ENCODE results near the gene LGALS3BP. TPM values are rescaled to one million over a fixed set of nuclear protein-coding genes. Genes with fewer than 3 reads are reported as not detected.

The LGALS3BP gene
- total RNA-seq, 1 donor, result 457 TPM

DNA sequence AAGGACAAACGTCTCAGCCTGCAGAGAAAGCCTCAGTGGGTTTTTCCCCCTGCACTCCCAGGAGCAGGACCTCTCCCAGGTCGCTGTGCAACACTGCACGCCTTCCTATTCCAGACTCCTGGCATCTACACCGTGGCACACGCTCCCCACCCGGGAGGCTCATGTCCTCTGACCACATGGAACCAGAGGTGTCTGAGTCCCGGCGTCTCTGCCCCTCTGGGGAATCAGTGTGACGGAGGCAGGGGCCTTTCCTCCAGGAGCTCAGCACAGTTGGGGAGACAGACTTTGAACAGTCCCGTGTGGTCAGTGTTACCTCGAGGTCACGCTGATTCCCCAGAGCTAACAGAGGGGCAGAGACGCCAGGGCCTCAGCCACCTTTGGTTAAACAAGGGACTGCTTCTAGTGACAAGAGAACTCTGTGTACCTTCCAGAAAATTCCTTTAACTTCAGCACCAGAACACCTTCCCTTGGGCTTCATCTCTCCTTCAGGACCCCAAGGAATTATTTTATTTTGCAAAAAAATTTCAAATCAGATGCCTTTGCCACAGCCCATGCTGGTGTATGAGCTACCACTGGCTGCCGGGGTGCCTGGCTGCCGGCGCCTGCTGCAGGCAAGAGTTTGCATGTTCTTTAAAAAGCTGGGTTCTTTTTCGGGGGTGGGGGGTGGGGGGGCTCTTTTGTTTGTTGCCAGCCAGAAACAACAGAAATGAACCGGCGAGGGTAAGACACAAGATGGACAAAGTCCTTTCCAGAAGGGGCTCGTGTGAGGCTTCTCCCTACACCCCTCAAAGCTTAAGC is 23.3 kb upstream of the LGALS3BP start:
- H3K9me3 ChIP-seq (ENCODE audit: low read depth, low read length), result no peaks in the 10 kb centered on the region
- peaks cover 90% of the 10 kb centered on the region for H3K79me2 ChIP-seq (ENCODE audit: insufficient read depth, low read length)
- H3K27ac ChIP-seq (ENCODE audit: low read depth, low read length), result no peak overlapping the region
- no peak overlapping the region for H2AFZ ChIP-seq (ENCODE audit: low read length)
- peaks cover 11% of the 10 kb centered on the region for H3K4me1 ChIP-seq (ENCODE audit: insufficient read depth, low read length)
- H3K4me2 ChIP-seq (ENCODE audit: insufficient read depth, low read length), result no peak overlapping the region
- peak; percentile 41 for DNase-seq (ENCODE audit: insufficient read length, low spot score, missing footprints)
- H4K20me1 ChIP-seq (ENCODE audit: insufficient read depth, low read length), result peaks cover 68% of the 10 kb centered on the region
- H3K36me3 ChIP-seq (ENCODE audit: insufficient read depth, low read length), result peaks cover 2% of the 10 kb centered on the region
- no peak overlapping the region for H3K4me3 ChIP-seq (ENCODE audit: insufficient read depth, low read length)
- no peaks in the 10 kb centered on the region for H3K27me3 ChIP-seq (ENCODE audit: insufficient read depth, low read length)
- TF ChIP-seq, protein P1, sequence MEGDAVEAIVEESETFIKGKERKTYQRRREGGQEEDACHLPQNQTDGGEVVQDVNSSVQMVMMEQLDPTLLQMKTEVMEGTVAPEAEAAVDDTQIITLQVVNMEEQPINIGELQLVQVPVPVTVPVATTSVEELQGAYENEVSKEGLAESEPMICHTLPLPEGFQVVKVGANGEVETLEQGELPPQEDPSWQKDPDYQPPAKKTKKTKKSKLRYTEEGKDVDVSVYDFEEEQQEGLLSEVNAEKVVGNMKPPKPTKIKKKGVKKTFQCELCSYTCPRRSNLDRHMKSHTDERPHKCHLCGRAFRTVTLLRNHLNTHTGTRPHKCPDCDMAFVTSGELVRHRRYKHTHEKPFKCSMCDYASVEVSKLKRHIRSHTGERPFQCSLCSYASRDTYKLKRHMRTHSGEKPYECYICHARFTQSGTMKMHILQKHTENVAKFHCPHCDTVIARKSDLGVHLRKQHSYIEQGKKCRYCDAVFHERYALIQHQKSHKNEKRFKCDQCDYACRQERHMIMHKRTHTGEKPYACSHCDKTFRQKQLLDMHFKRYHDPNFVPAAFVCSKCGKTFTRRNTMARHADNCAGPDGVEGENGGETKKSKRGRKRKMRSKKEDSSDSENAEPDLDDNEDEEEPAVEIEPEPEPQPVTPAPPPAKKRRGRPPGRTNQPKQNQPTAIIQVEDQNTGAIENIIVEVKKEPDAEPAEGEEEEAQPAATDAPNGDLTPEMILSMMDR (IDR thresholded peaks at IDR 0.05; ENCODE audit: extremely low read depth, low read depth, low read length), result no peak

DNA sequence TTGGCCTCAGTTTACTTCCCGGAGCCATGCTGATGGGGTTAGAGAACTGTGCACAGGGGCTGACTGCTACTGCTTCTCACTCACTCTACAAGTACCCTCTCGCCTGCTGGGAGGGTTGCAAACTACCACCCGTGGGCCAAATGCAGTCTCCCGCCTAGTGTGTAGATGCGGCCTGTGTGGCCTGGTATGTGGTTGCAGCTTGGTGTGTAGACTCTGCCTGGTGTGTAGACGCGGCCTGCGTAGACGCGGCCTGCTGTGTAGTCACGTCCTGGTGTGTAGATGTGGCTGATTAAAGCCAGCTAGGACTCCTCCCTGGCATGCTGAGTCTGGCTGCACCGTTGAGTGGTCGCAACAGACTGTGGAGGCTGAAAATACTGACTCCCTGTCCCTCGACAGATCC is 22.6 kb upstream of the LGALS3BP start:
- H3K4me3 ChIP-seq (ENCODE audit: insufficient read depth, low read length), result no peak overlapping the region
- H3K4me2 ChIP-seq (ENCODE audit: insufficient read depth, low read length), result no peak overlapping the region
- no peaks in the 10 kb centered on the region for H3K27me3 ChIP-seq (ENCODE audit: insufficient read depth, low read length)
- no peak overlapping the region for H2AFZ ChIP-seq (ENCODE audit: low read length)
- H3K79me2 ChIP-seq (ENCODE audit: insufficient read depth, low read length), result peaks cover 90% of the 10 kb centered on the region
- TF ChIP-seq, protein P1 (IDR thresholded peaks at IDR 0.05; ENCODE audit: extremely low read depth, low read depth, low read length), result no peak
- H3K27ac ChIP-seq (ENCODE audit: low read depth, low read length), result no peak overlapping the region
- H3K4me1 ChIP-seq (ENCODE audit: insufficient read depth, low read length), result peaks cover 9% of the 10 kb centered on the region
- peaks cover 6% of the 10 kb centered on the region for H3K36me3 ChIP-seq (ENCODE audit: insufficient read depth, low read length)
- no peaks in the 10 kb centered on the region for H3K9me3 ChIP-seq (ENCODE audit: low read depth, low read length)
- peaks cover 64% of the 10 kb centered on the region for H4K20me1 ChIP-seq (ENCODE audit: insufficient read depth, low read length)
- peak; percentile 30 for DNase-seq (ENCODE audit: insufficient read length, low spot score, missing footprints)

DNA sequence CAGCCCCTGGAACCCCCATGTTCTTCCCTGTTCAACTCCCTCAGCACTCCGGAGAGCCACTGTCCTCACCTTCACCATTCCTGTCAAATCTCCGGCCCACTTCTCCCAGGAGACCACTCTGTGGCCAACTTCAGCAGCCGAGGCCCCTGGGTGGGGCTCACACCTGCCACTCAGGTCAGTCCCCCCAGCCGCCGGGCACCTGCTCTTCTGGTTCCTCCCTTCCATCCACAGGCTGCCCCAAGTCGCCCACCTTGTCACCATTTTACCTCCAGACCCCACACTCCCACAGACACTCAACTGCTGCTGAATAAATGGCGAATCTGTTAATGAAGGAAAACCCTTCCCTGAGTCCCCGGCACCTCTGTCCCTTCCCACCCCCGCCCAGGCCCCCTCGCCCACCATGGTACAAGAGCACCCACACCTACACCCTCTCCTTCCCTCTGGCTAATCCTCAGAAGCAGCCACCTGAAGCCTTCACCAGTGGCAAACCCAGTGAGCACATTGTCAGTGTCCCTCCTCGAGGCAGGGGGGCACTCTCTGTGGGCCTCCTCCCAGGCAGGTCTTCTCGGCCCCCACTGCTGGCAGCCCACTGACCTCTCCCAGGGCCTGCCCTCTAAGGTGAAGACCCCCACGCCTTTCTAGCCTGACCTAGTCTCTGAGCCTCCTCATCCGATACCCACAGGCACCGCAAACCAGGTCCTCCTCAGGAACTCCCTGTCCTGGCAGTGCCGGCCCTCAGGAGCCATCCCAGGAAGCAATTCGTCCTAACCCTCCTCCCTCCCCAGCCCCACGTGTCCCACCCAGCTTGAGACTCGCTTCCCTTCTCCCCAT is 21.7 kb upstream of the LGALS3BP start:
- Histone ChIP-seq H2AFZ (ENCODE audit: low read length) (no peak overlapping the region), H3K4me2 (ENCODE audit: insufficient read depth, low read length) (no peak overlapping the region), H3K27ac (ENCODE audit: low read depth, low read length) (no peak overlapping the region), H3K4me3 (ENCODE audit: insufficient read depth, low read length) (no peak overlapping the region), H4K20me1 (ENCODE audit: insufficient read depth, low read length) (peaks cover 58% of the 10 kb centered on the region), H3K27me3 (ENCODE audit: insufficient read depth, low read length) (no peaks in the 10 kb centered on the region), H3K79me2 (ENCODE audit: insufficient read depth, low read length) (peaks cover 89% of the 10 kb centered on the region), H3K9me3 (ENCODE audit: low read depth, low read length) (no peaks in the 10 kb centered on the region), H3K4me1 (ENCODE audit: insufficient read depth, low read length) (peaks cover 9% of the 10 kb centered on the region), H3K36me3 (ENCODE audit: insufficient read depth, low read length) (peaks cover 14% of the 10 kb centered on the region)
- TF ChIP-seq, protein P1 (IDR thresholded peaks at IDR 0.05; ENCODE audit: extremely low read depth, low read depth, low read length), result no peak
- DNase-seq (ENCODE audit: insufficient read length, low spot score, missing footprints), result peak; percentile 43
